NCI-H2171 (cell line): Measurements from ENCODE around the gene LRRN1.
"Not testable (repeated sequence)": the region's sequence is repeated elsewhere in the genome, so short reads cannot be mapped to it uniquely, and the experiment has no call there.

Source experiments
- DNase-seq: peaks from one replicate; lab custom pipeline; 2025; lab: John Stamatoyannopoulos, UW

Gene LRRN1

GRCh38 chr3:3813013-3813412 lies 13.8 kb downstream of the LRRN1 start:
- no peak for DNase-seq

DNA sequence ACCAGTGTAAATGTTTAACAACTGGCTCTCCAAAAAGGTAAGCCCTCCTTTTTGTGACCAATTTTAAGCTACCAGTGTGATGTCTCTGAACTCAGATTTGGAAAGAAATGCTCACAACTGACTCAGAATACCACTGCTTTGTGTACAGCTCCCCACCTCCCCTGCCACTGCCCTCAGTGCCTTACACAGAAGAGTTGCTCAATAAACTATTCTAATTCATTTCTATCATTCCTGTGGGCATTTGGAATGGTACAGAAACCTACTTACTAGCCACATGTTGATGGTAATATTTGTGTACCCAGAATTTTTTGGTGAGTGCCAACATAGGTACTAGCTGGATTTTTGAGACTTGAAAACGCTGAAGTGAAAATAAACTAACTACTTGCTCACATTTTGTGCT lies 16.0 kb downstream of the LRRN1 start:
- no peak for DNase-seq

GRCh38 chr3:3816034-3816433 lies 16.8 kb downstream of the LRRN1 start:
- DNase-seq: no peak

DNA sequence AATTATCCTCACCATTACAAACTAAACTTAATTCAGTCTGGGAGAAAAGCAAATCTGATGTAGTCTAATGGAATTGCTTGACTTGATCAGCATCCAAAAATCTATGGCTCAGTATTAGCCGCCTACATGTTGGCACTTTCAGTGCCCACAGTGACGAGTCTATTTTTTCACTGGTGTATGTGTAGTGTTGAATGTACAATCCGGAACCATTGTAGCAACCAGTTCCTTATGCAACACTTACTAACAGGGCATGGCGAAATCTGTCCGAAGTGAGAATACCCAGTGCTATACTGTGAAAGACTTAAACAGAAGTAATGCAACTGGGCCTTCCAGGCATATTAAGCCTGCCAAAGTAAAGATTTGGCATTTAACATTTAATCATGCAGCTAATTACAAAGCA lies 18.6 kb downstream of the LRRN1 start:
- DNase-seq: no peak

DNA sequence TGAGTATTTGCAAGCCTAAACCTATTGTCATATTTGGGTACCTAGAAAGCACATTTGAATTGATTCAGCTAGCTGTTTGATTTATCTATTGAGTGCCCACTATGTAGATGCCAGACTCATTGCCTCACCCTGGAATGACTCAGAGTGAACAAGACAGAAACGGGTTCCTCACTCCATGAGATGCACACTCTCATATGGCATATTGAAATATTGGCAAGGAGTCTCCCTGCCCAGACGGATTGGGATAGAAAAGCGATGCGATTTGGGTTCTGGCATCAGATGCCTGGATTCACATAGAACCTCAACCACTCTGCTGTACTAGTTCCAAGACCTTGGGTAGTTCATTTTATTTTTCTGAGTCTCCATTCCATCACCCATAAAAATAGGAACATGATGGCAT lies 22.5 kb downstream of the LRRN1 start:
- no peak for DNase-seq

- DNase-seq: no peak
Measured at GRCh38 chr3:3825035-3825434, 25.8 kb downstream of the LRRN1 start.

DNA sequence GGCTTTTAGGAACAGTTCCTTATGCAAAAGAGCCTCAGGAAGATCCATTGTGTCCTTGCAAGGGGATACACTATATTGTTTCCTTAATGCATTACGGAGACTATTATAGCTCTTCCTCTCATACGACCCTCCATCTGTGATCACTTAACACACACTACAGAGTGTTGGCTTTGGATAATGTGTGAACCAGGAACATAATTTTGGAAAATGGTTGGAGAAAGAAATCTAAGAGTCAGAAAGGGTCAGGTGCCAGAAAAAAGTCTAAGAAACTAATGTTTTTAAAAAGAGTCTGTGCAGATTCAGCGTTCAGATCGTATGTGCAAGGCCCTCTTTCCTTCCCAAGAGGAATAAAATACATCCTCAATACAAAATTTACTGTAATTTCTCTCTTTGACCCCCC lies 27.3 kb downstream of the LRRN1 start:
- DNase-seq: no peak

- DNase-seq: no peak
Measured at GRCh38 chr3:3827111-3827510, 27.9 kb downstream of the LRRN1 start.

DNA sequence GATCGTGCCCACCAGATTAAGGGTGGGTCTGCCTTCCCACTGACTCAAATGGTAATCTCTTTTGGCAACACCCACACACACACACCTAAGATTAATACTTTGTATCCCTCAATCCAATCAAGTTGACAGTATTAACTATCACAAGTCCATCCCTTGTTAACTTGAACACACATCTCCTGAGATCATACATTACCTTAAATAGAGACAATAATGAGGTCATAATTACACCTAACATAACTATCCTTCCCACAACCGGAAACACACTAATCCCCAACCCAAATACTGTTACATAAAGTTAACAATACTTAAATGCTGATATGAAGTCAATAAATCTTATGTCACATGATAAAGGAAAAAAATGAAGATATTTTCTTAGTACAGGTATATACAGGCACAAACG lies 29.2 kb downstream of the LRRN1 start:
- not testable (repeated sequence) for DNase-seq

GRCh38 chr3:3836845-3837244 lies 37.6 kb downstream of the LRRN1 start:
- DNase-seq: no peak

- DNase-seq: no peak
Measured at GRCh38 chr3:3842356-3842755, 43.1 kb downstream of the LRRN1 start.

- DNase-seq: no peak
Measured at GRCh38 chr3:3847994-3848922, 49.0 kb downstream of the LRRN1 start.

DNA sequence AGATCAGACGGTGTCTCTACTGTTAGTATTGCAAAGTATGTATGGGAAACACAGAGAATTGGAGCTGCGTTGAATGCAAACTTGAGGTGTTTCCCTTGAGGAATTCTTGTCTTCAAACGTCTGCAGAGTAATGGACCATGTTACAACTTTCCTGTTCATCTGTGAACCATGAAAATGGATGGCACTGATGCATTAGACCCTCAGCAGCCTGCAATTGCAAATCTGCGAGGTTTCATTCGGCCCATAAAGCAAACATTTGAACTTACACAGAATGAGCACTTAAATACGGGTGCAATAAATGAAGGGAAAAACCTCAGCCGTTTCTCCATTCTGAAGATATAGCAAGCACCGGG lies 49.7 kb downstream of the LRRN1 start:
- no peak for DNase-seq

- no peak for DNase-seq
Measured at GRCh38 chr3:3851621-3852323, 52.5 kb downstream of the LRRN1 start.

DNA sequence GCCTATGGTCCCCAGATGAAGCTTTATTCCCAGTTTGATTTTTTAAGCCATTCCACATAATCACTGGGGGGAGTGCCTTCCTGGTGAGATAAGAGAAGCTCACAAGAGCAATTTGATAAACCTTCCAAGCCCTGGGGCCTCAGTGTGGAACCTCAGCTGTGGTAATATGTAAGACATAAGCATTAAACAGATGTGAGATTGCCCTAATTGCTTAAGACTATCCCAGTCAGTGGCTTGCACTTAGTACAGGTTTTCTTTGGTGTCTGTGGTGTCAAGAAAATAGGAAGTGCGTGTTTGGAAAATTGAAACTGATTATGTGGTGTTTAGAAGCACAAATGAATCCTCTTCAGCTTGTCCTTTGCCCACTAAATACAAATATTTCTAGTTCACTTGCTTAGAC lies 54.3 kb downstream of the LRRN1 start:
- no peak for DNase-seq

- no peak for DNase-seq
Measured at GRCh38 chr3:3855056-3855455, 55.8 kb downstream of the LRRN1 start.

DNA sequence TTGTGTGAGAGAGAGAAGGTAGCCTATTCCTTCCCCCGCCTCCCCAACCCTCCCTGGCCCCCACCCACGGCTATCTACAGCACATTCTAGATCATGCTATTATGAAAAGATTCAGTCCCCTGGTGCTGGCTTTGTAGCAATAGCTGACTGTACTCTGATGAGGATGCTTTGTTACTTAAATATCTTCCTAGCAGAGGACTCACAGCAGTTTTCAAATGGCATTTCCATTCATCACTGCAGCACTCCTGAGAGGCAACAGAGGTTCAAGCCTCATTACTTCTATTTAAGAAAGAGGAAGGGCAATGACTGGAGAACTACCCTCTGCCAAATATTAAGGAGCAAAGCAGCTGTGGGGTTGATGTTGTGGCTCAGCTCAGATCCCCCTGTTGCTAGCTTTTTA lies 61.0 kb downstream of the LRRN1 start:
- no peak for DNase-seq

DNA sequence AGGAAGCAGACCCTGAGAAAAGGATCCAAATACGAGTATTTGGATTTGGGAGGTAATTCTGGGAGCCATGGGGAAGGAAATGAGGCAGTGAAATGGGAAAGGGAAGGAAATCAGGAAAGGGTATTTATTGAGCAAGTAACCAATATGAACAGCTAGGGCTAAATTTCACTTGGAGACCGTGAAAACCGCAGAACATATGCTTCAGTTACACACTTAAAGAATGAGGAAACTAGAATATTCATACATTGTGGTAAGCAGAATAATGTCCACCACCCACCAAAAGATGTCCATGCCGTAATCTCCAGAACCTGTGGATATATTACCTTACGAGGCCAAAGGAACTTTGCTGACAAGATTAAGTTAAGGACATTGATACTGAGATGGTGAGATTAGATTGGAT lies 63.3 kb downstream of the LRRN1 start:
- no peak for DNase-seq

- DNase-seq: no peak
Measured at GRCh38 chr3:3875491-3875890, 76.3 kb downstream of the LRRN1 start.

GRCh38 chr3:3881050-3881449 lies 81.8 kb downstream of the LRRN1 start:
- no peak for DNase-seq

GRCh38 chr3:3887311-3887710 lies 88.1 kb downstream of the LRRN1 start:
- DNase-seq: not testable (repeated sequence)

GRCh38 chr3:3893590-3893989 lies 94.4 kb downstream of the LRRN1 start:
- no peak for DNase-seq
